Measurements from ENCODE around the gene SORL1.

- TF ChIP-seq CTCF (IDR thresholded peaks at IDR 0.05; ENCODE audit: borderline replicate concordance, extremely low read depth, low read length, poor library complexity, severe bottlenecking) = no peak
- no peak for TF ChIP-seq EZH2 (IDR thresholded peaks at IDR 0.05; ENCODE audit: borderline replicate concordance, low read depth, low read length, severe bottlenecking)
Observed at GRCh38 chr11:121406291-121406690, 45.8 kb upstream of the SORL1 start.
